Measurements from ENCODE around the gene SDHA.

GRCh38 chr5:228886-229285 lies 10.8 kb downstream of the SDHA start:
- TF ChIP-seq YY1 (IDR thresholded peaks at IDR 0.05; ENCODE audit: low read depth) (no peak), EGR1 (IDR thresholded peaks at IDR 0.05) (no peak), REST (IDR thresholded peaks at IDR 0.05; ENCODE audit: low read depth) (no peak), CEBPB (IDR thresholded peaks at IDR 0.05) (no peak), FOXM1 (IDR thresholded peaks at IDR 0.05; ENCODE audit: borderline replicate concordance, low read depth) (no peak), ZBTB7A (IDR thresholded peaks at IDR 0.05; ENCODE audit: low read depth) (no peak), RAD21 (IDR thresholded peaks at IDR 0.05; ENCODE audit: low read depth) (no peak), EP300 (IDR thresholded peaks at IDR 0.05; ENCODE audit: borderline replicate concordance) (no peak), TAF1 (IDR thresholded peaks at IDR 0.05; ENCODE audit: low read depth) (no peak), TEAD4 (IDR thresholded peaks at IDR 0.05) (no peak), CREB1 (IDR thresholded peaks at IDR 0.05; ENCODE audit: low read depth) (no peak), MAX (IDR thresholded peaks at IDR 0.05) (no peak)
